ENCODE data around the gene CFAP161.
"Not testable (repeated sequence)": the region's sequence is repeated elsewhere in the genome, so short reads cannot be mapped to it uniquely, and the experiment has no call there.

The CFAP161 gene

GRCh38 chr15:81108427-81108826 is 25.6 kb upstream of the CFAP161 start:
- no peak for DNase-seq

GRCh38 chr15:81111018-81111417 is 23.1 kb upstream of the CFAP161 start:
- no peak for DNase-seq

GRCh38 chr15:81111510-81112470 is 22.3 kb upstream of the CFAP161 start:
- no peak for DNase-seq

GRCh38 chr15:81113204-81113657 is 20.8 kb upstream of the CFAP161 start:
- no peak for DNase-seq

GRCh38 chr15:81113861-81114291 is 20.2 kb upstream of the CFAP161 start:
- no peak for DNase-seq

GRCh38 chr15:81115054-81115939 is 18.8 kb upstream of the CFAP161 start:
- DNase-seq: no peak

- DNase-seq: no peak
Measured at GRCh38 chr15:81117136-81117535, 16.9 kb upstream of the CFAP161 start.

- no peak for DNase-seq
Measured at GRCh38 chr15:81117581-81117980, 16.5 kb upstream of the CFAP161 start.

- no peak for DNase-seq
Measured at GRCh38 chr15:81118361-81118760, 15.7 kb upstream of the CFAP161 start.

- no peak for DNase-seq
Measured at GRCh38 chr15:81120069-81120468, 14.0 kb upstream of the CFAP161 start.

GRCh38 chr15:81126892-81127291 is 7.2 kb upstream of the CFAP161 start:
- no peak for DNase-seq

- DNase-seq: not testable (repeated sequence)
Measured at GRCh38 chr15:81141478-81141877, 7.4 kb downstream of the CFAP161 start.

GRCh38 chr15:81146006-81146405 is 11.9 kb downstream of the CFAP161 start:
- DNase-seq: no peak

- no peak for DNase-seq
Measured at GRCh38 chr15:81146466-81146865, 12.4 kb downstream of the CFAP161 start.

GRCh38 chr15:81151389-81151788 is 17.3 kb downstream of the CFAP161 start:
- DNase-seq: no peak

GRCh38 chr15:81152339-81152738 is 18.3 kb downstream of the CFAP161 start:
- no peak for DNase-seq

GRCh38 chr15:81152799-81153198 is 18.7 kb downstream of the CFAP161 start:
- DNase-seq: no peak

- DNase-seq: no peak
Measured at GRCh38 chr15:81155375-81156218, 21.5 kb downstream of the CFAP161 start.

GRCh38 chr15:81156324-81156723 is 22.3 kb downstream of the CFAP161 start:
- DNase-seq: no peak

GRCh38 chr15:81157195-81157938 is 23.3 kb downstream of the CFAP161 start:
- DNase-seq: no peak

- DNase-seq: no peak
Measured at GRCh38 chr15:81157939-81158223, 23.8 kb downstream of the CFAP161 start.

- not testable (repeated sequence) for DNase-seq
Measured at GRCh38 chr15:81158561-81158960, 24.5 kb downstream of the CFAP161 start.

Measured in NCI-H2081 treated with DMSO at 0.1 percent for 48 hours (cell line).